HG03457 (cell line): ENCODE measurements around the gene HDAC9.

Experiments used
- ATAC-seq: cut with Tn5 transposase; IDR thresholded peaks from one replicate; pipeline ENCODE4 v1.9.1; 2021; ENCODE audit warnings: moderate number of reproducible peaks; ENCODE audit not compliant: unreplicated experiment

The HDAC9 gene

DNA sequence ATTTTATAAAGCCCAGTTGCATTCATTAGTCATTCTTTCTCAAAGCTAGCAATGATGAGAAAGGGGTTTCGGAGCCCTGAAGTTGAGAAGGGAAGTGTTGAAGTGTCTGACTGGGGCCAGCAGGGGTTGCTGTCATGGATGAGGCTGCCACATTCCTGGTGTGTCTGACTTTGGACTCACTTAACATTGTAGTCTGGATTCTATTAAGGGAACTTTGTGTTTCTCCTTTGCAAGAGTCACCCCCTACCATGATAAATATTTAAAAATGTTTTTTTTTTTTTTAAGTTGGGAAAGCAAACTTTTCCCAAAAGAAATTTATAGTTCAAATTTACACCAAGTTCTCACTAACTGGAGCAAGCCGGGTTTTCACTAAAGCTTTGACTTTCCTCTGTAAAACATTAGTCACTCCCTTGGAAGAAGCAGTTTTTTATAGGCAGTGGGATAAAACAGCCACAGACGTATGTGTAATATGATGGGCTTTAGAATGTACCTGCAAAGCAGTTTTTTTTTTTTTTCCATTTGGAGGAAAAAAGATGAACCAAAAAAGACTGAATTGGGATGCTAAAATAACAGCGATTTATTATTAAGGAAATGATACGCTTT, 378.3 kb downstream of the HDAC9 start:
- ATAC-seq = no peak

DNA sequence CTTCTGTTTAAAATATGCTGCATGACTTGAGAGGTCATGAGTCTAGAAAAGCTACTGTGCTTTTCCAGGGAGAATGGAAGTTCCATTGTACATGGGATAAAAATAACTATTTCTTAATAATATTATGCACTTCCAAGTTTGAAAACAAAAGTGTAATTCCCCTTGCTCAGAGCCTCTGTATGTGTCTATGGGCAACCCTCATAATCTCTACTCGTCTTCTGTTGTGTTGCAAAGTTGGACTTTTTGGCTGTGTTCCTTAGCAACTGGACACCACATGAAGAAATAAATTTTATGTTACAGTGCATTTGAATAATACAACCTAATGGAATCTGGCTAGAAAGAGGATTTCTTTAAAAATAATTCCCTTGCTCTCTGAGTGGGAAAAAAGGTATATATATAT, 379.3 kb downstream of the HDAC9 start:
- ATAC-seq = no peak

DNA sequence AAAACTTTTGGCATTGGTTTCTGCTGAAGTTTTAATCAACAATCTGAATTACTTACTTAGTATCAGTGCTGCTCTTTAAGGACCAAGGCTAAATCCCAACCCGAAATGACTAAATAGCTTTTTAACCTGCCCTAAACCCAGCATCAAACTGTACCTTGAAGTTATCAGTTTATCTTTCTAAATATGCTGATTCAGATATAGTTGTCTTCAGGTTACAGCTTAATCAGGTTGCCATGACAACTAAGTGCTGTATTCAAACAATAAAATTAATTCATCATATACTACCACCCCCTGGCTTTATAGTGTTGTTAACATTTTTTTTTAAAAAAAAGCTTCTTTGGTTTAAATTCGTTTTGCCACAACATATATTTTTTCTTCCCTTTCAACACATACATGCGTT, 382.3 kb downstream of the HDAC9 start:
- no peak for ATAC-seq

GRCh38 chr7:18886832-18887231, 391.3 kb downstream of the HDAC9 start:
- ATAC-seq = no peak

DNA sequence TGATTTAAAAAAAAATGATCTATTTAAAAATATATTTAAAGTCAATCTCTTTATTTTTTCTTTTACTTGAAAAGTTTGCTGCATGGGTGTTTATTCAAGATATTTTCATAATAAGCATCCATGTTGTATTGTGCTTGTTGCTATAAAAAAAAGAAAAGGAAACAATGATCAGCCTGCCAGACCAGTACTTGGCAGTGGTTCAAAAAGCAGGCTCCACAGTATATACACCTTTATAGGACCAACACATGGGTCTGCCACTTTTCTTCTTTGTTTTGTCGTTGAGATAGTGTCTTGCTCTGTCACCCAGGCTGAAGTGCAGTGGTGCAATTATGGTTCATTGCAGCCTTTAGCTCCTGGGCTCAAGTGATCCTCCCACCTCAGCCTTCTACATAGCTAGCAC, 393.9 kb downstream of the HDAC9 start:
- ATAC-seq = no peak

DNA sequence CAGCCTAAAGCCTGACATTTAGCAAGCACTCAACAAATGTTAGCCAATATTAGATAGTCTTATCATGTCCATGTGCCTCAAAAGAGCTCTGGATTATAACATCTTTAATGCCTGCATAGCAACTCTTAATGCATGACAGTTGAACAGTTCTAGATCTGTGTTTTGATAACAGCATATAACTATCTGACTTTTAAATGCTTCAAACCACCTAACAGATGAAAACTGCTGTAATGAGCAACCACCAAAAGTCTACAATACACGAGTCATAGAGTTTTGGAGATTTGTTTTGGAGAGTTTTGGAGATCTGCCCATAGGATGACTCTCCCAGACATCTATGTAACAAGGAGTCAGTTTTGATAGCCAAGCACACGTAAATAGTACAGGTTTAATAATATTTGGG, 394.6 kb downstream of the HDAC9 start:
- ATAC-seq = no peak

- ATAC-seq = no peak
These were observed 395.5 kb downstream of the HDAC9 start for GRCh38 chr7:18890885-18891621.

- no peak for ATAC-seq
These were observed 397.6 kb downstream of the HDAC9 start for GRCh38 chr7:18893156-18893555.

GRCh38 chr7:18894155-18894554, 398.6 kb downstream of the HDAC9 start:
- ATAC-seq = no peak

DNA sequence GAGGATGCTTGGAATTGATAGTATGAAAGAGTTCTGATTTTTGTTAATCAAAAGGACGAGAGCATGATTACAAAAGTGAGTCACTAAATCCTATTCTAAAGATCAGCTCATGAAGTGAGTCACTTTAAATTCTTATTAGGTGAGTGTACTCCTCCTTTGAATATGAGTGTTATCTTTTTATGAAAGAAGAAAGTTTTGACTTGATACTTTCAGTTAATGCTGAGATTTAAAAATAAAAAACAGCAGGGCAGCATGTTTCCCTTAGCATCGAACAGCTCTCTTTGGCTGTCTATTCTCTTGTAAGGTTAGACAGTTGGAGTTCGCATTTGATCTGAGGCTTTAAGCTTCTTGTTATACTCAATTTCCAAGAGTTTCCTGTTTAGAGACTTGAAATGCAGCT, 399.9 kb downstream of the HDAC9 start:
- ATAC-seq = no peak

- no peak for ATAC-seq
These were observed 400.9 kb downstream of the HDAC9 start for GRCh38 chr7:18896343-18896975.

- ATAC-seq = no peak
These were observed 404.7 kb downstream of the HDAC9 start for GRCh38 chr7:18900236-18900635.

DNA sequence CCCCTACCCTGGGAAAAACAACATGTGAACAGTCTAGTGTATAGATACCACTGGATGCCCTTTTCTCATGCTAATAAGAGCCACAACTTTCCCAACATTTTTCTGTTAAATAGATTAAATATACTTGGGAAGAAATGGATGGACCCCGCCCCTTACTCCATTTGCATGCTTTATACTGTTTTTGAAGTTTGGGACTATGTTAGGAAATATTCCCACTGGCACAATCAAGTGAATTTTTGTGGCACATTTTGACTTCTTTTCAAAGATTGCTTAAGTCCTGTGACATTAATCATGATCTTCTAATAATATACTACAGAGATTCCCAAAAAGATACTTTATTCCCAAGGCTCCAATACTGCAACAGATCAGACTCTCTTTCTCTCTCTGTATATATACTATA, 405.3 kb downstream of the HDAC9 start:
- ATAC-seq = no peak

- ATAC-seq = no peak
These were observed 405.8 kb downstream of the HDAC9 start for GRCh38 chr7:18901351-18901750.

- ATAC-seq = no peak
These were observed 406.5 kb downstream of the HDAC9 start for GRCh38 chr7:18901982-18902421.

GRCh38 chr7:18902892-18903291, 407.3 kb downstream of the HDAC9 start:
- no peak for ATAC-seq

DNA sequence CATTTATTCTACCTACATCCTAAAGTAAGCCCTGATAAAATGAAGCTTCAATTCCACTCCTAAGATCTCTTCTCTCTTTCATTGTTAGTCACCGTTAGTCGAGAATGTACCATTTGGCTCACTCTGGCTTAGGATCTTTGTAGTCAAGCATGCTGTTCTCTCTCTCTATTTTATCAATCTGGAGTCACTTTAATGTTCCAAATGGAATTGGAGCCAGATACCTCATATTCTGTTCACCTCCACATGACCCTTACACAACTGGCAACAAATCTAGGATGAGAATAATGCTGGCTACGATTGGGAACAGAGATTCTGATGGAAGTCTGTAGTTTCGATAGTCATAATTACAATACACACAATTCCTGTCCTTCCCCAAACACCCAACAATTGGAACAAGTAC, 408.1 kb downstream of the HDAC9 start:
- no peak for ATAC-seq

- no peak for ATAC-seq
These were observed 409.9 kb downstream of the HDAC9 start for GRCh38 chr7:18905316-18905943.

DNA sequence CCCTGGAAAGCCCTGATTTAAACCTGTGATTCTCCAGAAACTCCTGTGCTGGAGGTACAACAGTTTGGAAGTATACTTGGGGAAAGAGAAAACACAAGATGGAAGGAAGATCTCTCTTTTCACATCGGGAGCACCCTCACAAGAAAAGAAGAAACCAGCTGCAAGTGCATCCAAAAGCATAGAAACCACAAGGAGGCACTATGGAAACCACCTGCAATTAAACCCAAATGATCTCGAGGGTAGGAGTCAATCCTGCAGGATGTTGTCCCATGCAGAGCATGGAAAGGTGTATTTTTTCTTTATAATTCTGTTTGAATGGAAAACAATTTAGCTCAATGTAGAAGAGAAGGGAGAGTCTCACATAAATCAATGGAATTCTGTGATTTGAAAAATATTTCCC, 411.4 kb downstream of the HDAC9 start:
- ATAC-seq = no peak

GRCh38 chr7:18913106-18913505, 417.6 kb downstream of the HDAC9 start:
- ATAC-seq = no peak

- no peak for ATAC-seq
These were observed 421.3 kb downstream of the HDAC9 start for GRCh38 chr7:18916826-18917225.

- no peak for ATAC-seq
These were observed 431.6 kb downstream of the HDAC9 start for GRCh38 chr7:18927134-18927533.
